HG03432 (cell line): ENCODE data around the gene BLVRA.

ENCODE experiments used
- ATAC-seq: cut with Tn5 transposase; IDR thresholded peaks from one replicate; pipeline ENCODE4 v1.9.1; 2021; ENCODE audit warnings: mild to moderate bottlenecking, moderate library complexity; ENCODE audit not compliant: unreplicated experiment

BLVRA gene

DNA sequence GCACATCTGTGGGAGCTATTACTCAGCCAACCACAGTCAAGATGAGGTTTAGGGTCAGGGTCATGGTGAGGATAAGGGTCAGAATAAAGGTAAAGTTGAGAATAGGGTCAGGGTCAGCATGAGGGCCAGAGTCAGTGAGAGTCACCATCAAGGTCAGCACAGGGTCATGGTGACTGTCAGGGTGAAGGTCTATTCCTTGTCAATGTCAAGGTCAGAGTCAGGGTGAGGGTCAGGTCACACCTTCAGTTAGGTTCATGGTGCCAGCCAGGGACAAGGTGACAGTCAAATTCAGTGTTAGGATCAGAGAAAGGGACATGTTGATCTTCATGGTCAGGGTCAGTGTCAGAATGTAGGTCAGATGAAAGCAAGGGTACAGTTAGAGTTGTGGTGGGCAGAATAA, 96.7 kb downstream of the BLVRA start:
- no peak for ATAC-seq

GRCh38 chr7:43856316-43856715, 97.8 kb downstream of the BLVRA start:
- ATAC-seq: no peak
